NK-92 treated with Interleukin-12 subunit alpha and Interleukin-12 subunit beta, amount 100 ng/mL, for 24 hours (cell line): ENCODE measurements around the gene DRD2.

Source experiments
- DNase-seq: peaks from one replicate; lab custom pipeline; 2025; lab: John Stamatoyannopoulos, UW

Gene DRD2

DNA sequence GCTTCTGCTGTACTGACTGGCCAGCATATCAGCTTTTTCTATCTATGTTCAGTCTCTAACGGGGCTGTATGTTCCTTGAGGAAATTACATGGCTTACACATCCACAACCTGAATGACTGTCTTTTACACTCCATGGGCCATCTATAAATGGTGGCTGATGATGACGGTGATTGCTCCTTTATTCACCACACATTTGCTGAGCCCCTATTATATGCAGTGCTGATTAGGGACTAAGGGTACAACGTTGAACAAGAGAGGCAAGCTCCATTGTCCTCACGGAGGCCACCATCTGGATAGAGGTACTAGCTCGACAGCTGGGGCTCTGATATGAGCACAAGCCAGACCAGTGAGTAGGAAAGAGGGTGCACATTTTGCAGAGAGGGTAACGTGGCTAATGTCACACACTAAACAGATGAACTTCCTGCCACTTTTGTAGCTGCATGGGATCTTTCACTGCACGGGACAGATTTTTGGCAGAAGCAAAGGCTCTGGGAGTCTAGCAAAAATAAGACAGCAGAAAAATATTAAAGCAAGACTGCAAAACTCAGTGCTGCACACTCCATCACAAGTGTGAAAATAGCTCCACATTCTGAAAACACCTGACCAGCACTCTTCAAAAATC lies 30.6 kb downstream of the DRD2 start:
- DNase-seq, result no peak

DNA sequence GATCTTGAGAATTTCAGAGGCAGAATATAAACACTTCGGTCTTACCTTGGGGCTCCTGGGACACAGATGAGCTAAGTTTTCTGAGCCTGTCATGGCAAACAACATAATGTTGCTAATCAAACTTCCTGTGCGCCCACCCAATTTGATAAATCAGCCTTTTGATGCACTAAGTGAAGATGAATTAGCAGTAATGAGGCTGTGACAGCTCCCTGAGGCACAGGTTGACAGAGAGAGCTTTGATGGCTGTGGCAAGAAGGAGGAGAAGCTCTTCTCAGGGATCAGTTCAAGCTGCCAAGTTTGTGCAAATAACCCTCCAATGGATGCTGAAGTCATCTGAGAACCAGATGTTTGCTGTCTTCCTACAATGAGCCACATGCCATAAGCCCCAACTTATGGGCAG lies 34.4 kb downstream of the DRD2 start:
- no peak for DNase-seq

DNA sequence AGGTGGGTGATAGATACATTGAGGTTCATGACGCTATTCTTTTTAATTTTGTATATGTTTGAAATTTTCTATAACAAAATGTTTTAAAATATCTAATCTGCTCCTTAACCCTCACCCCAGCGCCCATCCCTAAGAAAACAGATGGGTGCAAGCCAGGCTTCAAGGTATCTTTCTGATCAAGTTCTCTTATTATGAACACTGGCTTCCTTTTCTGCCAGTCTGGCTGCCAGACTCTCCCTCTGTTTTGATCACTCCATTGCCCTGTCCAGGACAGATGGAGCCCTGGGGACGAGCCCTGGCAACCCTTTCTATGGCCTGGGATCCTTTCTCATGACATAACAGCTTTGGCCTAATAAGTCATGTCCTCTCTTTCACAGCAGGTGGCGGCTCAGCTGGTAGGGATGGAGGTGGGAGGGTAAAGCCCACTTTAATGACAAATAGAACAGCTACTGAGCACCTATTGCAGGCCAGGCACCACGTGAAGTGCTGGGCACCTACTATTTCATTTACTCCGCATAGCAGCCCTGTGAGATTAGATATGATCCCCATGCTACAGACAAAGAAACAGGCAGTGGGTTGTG lies 38.4 kb downstream of the DRD2 start:
- no peak for DNase-seq

DNA sequence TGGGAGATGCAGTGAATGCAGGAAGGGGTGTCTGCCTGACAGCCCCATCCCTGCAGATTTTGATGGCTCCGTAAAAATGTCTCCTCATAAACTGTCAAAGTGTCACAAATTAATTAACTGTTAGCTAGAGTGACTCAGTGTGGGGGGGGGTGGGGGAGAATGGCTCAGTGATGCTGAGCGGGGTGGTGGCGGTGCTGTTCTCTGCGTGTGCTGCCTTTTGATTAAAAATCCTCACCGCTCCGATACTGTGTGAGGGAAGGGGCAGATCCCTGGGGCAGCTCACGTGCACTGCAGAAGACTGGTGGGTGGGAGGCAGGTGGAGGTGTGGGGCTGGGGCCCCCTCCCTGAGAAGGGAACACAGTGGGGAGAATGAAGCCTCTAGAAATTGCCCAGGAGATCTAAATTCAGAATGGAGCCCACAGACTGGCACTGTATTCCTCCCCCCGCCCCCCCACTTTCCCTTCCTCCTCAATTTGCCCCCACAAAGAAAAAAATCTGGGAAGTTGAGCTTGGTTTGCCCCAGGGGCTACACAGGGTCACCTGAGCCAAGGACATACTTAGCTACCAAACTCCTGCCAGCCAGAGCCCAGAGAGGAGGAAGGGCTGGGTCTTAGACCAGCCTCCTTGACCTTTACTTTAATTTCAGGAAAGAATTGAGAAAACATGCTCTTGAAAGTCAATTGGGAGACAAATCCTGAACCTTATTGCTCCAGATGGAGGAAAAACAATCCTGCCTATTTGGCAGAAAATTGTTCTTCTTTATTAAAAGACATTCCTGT lies 39.8 kb downstream of the DRD2 start:
- no peak for DNase-seq

- DNase-seq, result no peak
Observed at GRCh38 chr11:113431746-113432145, 43.5 kb downstream of the DRD2 start.

DNA sequence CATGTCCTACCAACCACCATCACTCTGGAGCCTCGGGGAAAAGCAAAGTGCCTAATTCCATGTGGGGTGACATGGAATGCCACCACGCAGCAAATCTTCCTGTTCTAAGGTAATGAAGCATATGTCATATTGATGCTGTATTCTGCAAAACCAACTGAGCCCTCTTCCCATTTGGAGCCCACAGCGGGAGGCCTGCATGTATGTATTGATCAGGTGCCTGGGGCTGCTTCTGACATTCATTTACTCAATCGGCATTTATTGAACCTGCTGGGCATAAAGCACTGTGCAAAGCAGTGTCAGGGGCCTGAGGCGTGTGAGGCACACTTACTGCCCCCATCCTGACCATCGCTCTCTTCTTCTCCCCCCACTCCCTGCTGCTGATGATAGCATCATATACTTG lies 48.5 kb downstream of the DRD2 start:
- no peak for DNase-seq

DNA sequence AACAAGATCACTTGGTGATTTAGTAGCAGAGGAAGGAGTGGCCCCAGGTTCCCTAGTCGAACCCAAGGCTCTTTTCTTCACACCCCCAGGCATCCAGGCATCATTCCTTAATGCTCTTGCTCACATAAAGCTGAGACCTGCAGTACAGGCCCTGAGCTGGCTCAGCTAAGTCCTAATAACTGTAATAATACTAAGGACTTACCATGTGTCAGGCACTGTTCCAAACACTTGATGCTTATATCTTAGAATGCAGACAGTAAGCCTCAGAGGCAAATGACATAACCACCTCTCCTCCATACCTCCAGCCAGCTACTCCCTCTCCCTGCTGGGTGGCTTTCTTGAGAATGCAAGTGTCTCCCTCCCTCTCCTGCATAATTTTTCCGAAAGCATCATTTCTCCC lies 54.4 kb downstream of the DRD2 start:
- DNase-seq, result no peak

DNA sequence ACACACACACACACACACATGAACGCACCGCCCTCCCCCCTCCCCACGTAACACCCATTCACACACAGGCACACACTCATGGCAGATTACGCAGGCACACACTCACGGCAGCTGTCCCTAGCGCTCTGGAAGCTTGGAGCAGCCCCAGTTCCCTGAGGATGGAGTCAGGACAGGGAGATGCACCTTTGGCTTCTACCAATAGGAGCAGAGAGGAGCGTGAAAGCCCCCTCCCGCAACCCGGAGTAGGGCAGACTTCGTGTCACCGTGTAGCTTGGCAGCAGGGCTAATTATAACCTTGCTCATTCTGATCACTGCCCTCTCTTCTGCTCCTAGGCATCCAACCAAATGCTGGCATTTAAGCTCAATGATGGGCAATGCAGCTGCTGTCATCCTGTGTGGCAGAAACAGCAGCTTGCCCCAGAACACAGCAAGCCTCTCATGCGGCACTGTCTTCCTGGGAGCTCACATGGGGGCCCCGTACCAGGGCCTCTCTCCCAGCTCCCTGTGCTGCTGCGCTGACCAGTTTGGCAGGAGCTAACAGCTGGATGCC lies 55.7 kb downstream of the DRD2 start:
- no peak for DNase-seq

DNA sequence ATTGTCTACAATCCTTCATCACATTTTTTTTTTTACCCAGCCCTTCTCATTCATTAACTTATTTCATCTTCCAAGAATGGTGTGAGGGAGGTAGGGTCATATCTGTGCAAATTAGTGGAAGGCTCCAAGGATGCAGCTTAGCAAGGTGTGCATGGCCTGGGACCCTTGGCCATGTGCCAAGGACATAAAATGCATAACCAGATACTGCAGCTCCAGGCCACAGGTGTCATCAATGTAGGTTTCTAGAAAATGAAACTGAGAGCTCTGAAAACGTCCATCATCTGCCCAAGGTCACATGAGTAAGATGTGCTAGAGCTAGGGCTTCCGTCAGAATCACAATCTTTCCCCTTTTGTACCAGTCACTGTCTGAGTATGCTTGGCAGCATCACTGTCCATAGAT lies 57.8 kb downstream of the DRD2 start:
- no peak for DNase-seq

DNA sequence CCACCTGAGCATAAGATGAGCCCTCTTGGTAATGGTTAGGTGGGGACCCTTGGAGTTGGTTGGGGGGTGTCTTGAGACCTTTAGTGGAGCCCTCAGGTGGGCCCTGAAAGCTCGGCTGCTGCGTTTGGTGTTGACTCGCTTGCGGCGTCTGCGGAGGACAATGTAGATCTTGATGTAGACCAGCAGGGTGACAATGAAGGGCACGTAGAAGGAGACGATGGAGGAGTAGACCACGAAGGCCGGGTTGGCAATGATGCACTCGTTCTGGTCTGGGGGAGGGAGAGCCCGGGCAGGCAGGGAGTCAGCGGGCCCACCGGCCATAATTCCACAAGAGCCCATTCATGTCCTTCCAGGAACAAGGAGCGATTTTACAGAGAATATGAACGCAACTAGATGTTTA lies 59.9 kb downstream of the DRD2 start:
- DNase-seq, result no peak

DNA sequence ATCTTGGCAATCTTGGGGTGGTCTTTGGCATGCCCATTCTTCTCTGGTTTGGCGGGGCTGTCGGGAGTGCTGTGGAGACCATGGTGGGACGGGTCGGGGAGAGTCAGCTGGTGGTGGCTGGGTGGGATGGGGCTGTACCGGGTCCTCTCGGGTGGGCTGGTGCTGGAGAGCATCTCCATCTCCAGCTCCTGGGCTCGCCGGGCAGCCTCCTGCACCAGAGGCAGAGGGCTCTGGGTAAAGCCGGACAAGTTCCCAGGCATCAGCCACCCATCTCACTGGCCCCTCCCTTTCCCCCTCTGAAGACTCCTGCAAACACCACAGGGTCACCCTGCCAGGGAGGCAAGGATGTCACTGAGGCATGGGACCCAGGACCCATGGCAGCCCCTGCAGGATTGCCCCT lies 62.5 kb downstream of the DRD2 start:
- no peak for DNase-seq

DNA sequence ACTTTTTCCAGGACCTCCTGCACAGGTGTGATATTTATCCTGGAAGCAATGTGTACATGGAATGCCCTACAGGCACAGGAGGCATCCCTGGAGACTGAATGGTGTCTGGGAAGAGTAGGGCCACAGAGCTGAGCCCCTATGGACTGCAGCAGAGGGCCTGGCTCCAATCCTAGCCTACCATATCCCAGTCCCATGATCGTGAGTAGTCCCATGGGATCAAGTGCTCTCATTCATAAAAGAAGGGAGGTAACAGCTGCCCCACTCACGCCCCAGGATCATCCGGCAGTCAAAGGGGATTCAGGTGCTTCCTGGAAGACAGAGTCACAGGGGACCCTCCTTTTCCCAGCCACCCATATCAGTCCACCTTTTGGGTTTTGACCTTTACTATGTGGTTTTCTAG lies 63.7 kb downstream of the DRD2 start:
- no peak for DNase-seq

GRCh38 chr11:113410414-113411135 lies 64.6 kb downstream of the DRD2 start:
- no peak for DNase-seq

DNA sequence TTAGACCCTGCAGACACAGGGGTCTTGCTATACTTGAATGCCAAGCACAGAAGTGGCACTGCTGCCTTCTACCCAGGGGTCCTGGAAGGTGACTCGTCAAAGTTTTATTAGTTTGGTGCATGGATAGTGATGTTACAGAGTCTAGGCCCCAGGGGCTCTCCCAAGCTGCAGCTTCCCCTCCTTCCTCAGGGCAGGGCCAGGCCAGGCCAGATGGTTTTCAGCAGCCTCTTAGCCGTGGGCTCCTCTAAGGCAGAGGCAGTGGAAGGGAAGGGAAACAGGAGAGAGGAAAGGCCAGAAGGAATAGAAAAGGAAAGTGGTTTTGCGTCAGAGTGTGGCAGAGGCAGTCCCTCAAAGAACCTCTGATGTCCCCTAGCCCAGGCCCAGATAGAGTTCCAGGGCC lies 65.7 kb downstream of the DRD2 start:
- no peak for DNase-seq

DNA sequence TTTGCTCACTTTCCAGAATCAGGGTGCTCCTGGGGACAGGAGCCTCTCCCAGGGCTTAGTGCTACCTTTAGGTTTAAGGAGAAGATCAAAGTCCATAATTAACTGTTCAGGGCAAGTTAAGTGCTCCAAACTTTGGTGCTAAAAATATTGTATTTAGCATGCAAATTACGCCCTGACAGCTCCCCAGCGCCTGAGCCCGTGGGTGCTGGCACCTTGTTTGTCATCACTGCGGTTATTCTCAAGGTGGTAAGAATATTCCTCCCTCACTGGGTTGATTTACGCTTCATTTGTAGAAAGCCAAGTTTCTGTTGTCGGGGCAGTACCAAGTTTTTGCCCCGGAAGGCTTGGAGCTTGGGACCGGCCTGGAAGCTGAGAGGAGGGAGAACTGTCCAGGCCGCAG lies 66.3 kb downstream of the DRD2 start:
- DNase-seq, result no peak

DNA sequence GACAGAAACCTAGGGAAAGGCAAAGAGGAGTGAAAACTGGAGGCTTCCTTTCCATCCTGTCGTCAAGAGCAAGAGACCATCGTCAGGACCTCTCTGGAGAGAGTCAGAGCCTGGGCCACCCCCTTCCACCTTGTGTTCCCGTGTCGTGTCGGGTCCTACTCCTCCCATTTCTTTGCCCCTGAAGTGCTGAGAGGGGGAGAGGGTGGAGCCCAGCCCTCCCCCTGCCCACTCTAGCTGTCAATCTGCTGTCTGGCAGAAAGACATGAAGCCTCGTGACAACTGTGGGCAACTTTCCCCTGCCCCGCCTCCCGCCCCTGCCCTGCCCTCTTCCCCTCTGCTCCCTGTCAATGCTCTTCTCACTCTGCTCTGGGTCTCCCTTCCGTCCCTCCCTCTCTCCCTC lies 67.0 kb downstream of the DRD2 start:
- no peak for DNase-seq

- DNase-seq, result no peak
Observed at GRCh38 chr11:113407163-113407562, 68.0 kb downstream of the DRD2 start.

DNA sequence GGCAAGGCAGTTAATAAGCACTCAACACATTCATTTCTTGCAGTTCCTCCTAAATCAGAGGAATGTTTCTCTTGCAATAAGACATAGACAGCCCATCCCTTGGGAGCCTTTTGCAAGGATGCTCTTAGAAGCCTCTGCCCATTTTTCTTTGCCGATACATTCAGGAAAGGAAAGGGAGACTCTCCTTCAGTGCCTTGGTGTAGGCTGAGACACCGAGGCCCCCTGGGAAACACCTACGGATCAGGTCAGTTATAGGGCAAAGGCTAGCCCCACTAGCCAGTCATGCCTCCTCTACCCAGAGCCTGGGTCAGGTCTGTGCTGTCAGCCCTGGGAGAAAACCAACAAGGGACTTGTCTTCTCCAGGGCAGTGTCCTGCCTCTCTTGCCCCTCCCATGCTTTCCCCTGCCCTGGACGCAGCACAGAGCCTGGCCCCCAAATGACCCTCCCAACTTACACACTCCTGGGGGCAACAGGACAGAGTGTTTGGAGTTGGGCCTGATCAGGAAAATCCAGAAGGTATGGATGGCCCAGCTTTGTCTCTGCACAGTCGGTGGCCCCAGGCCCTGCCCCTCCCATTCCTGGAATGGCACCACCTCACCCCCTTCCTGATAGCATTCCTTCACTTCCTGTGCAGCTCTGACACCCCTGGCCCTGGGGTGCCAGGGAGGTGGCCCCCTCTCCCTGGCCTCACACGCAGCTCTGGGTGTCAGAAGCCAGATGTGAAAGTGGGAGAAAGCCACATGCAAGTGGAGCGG lies 69.3 kb downstream of the DRD2 start:
- no peak for DNase-seq

DNA sequence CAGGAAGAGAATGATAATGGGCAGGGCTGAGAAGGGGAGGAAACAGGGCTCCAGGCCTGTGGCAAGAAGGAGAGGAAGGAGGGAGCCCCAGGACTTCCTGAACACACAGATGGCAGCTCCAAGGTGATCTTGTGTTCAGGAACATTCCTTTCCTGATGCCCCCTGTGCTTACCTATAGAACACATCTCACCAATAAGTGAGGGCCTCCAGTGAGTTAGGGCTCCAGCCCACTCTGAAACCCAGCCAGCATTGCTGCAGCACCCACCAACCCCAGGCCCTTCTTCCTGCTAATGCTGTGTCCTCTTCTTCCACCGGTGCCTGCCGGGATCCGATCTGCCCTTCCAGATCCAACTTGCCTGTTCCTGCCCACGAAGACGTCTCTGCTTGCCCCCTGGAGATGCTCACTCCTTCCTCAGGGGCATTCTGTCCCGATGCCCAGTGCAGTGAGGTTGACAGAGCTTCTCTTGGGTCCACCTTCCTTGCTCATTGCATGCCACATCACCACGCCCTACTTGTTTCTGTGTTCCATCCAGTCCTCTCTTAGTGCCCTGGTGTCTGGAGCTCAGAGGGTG lies 70.3 kb downstream of the DRD2 start:
- no peak for DNase-seq

GRCh38 chr11:113401718-113402117 lies 73.5 kb downstream of the DRD2 start:
- DNase-seq, result no peak

GRCh38 chr11:113400631-113401230 lies 74.5 kb downstream of the DRD2 start:
- DNase-seq, result no peak
